GM12878 (cell line): ENCODE results near the gene IL36A. TPM values are rescaled to one million over a fixed set of nuclear protein-coding genes. Genes with fewer than 3 reads are reported as not detected.

Experiments used
- ATAC-seq: fragments of 200-7000 bp; cut with Tn5 transposase; 3 replicates; pipeline ENCODE4 v1.9.1; 2020; ENCODE audit warnings: mild to moderate bottlenecking, moderate library complexity
- BruUV-seq: library from RNA; stranded (reverse); fragments of 400-500 nt; replicated peaks from 2 replicates; lab custom pipeline; 2021; lab: Mats Ljungman, UMichigan
- CTCF ChIA-PET: fragments of 300-600 bp; sonication (Branson Sonifier 250); formaldehyde crosslinking; extraction: SDS; loops from one replicate; lab custom pipeline; 2021; ENCODE audit warnings: inconsistent platforms; lab: Yijun Ruan, JAX
- POLR2A ChIA-PET: fragments of 350-600 bp; formaldehyde crosslinking; extraction: SDS; loops from one replicate; lab custom pipeline; 2021; ENCODE audit warnings: inconsistent platforms; lab: Charles Lee
- RAD21 ChIA-PET: fragments of 300-600 bp; sonication (Branson Sonifier 250); formaldehyde crosslinking; loops from one replicate; lab custom pipeline; 2023; ENCODE audit warnings: antibody characterized with exemption; ENCODE audit not compliant: unreplicated experiment; lab: Charles Lee
- SMC1A ChIA-PET: fragments of 300-600 bp; sonication (Branson Sonifier 250); formaldehyde crosslinking; loops from one replicate; lab custom pipeline; 2023; ENCODE audit not compliant: unreplicated experiment, uncharacterized antibody; lab: Charles Lee
- DNase-seq: peaks from one replicate; pipeline ENCODE4 v3.0.0-alpha.2; 2011; ENCODE audit warnings: low read depth, low spot score
- FAIRE-seq: peaks from 3 replicates; lab custom pipeline; 2011; peaks lifted over from hg19 to GRCh38; lab: Jason Lieb, UNC
- H2AFZ ChIP-seq: 2 replicates; pipeline ENCODE4 v1.6.0; 2011; ENCODE audit warnings: low read depth, low read length, control low read depth; ENCODE audit not compliant: control insufficient read depth
- H3K27ac ChIP-seq: 2 replicates; pipeline ENCODE4 v1.5.1; 2011; ENCODE audit warnings: control low read depth; ENCODE audit not compliant: control insufficient read depth, insufficient read depth
- H3K27me3 ChIP-seq, 2 experiments: replicated peaks in 1 of 2; 2 replicates each; pipeline versions ENCODE4 v1.6.0 to v1.6.1; 2011; ENCODE audit warnings: low read length in 1 of 2; ENCODE audit not compliant: control insufficient read depth in 2 of 2, insufficient read depth in 2 of 2
- H3K36me3 ChIP-seq, 2 experiments: 2 replicates each; pipeline ENCODE4 v1.5.1; 2011; ENCODE audit warnings: low read length in 1 of 2; ENCODE audit not compliant: control insufficient read depth in 2 of 2, insufficient read depth in 2 of 2
- H3K4me1 ChIP-seq: 2 replicates; pipeline ENCODE4 v1.6.1; 2011; ENCODE audit warnings: mild to moderate bottlenecking, low read length, moderate library complexity, mixed read lengths; ENCODE audit not compliant: control insufficient read depth, insufficient read depth
- H3K4me2 ChIP-seq: 2 replicates; pipeline ENCODE4 v1.6.0; 2011; ENCODE audit warnings: control low read depth; ENCODE audit not compliant: control insufficient read depth, insufficient read depth
- H3K4me3 ChIP-seq: fragments of 200-600 bp; sonication (generic); 2 replicates; pipeline ENCODE4 v1.5.1; 2016
- H3K79me2 ChIP-seq: 2 replicates; pipeline ENCODE4 v1.6.0; 2011; ENCODE audit warnings: low read length; ENCODE audit not compliant: control insufficient read depth, insufficient read depth
- H3K9ac ChIP-seq: 2 replicates; pipeline ENCODE4 v1.8.0; 2011; ENCODE audit warnings: low read length, control low read depth, mixed read lengths; ENCODE audit not compliant: control insufficient read depth, insufficient read depth
- H3K9me3 ChIP-seq: replicated peaks from 3 replicates; pipeline ENCODE4 v1.5.1; 2011; ENCODE audit warnings: mild to moderate bottlenecking, low read length; ENCODE audit not compliant: control insufficient read depth, insufficient read depth
- H4K20me1 ChIP-seq: 2 replicates; pipeline ENCODE4 v1.6.0; 2011; ENCODE audit not compliant: control insufficient read depth, insufficient read depth
- BHLHE40 ChIP-seq, 2 experiments: fragments of 450-650 bp in 1 of 2; IDR thresholded peaks; 2 replicates each; pipeline ENCODE4 v1.6.1; 2011 to 2017; ENCODE audit warnings: low read depth in 2 of 2, borderline replicate concordance in 1 of 2, improper control_type of control experiment in 1 of 2, low read length in 1 of 2, mild to moderate bottlenecking in 1 of 2
- CBX3 ChIP-seq: fragments of 200-600 bp; sonication (generic); IDR thresholded peaks from 2 replicates; pipeline ENCODE4 v1.6.1; 2016; ENCODE audit warnings: low read depth, borderline replicate concordance
- CEBPB ChIP-seq, 2 experiments: fragments of 150-350 bp in 1 of 2; IDR thresholded peaks; 2 replicates each; pipeline ENCODE4 v1.6.1; 2012 to 2014; ENCODE audit warnings: low read depth in 2 of 2, low read length in 2 of 2, borderline replicate concordance in 1 of 2, inconsistent platforms in 1 of 2
- FOXK2 ChIP-seq: fragments of 450-650 bp; IDR thresholded peaks from 2 replicates; pipeline ENCODE4 v1.6.1; 2017; ENCODE audit warnings: mild to moderate bottlenecking, moderate library complexity
- HDAC6 ChIP-seq: fragments of 200-600 bp; sonication (generic); IDR thresholded peaks from one replicate; pipeline ENCODE4 v1.8.0; 2017; ENCODE audit warnings: antibody characterized with exemption; ENCODE audit not compliant: unreplicated experiment
- HSF1 ChIP-seq: fragments of 150-350 bp; IDR thresholded peaks from 2 replicates; pipeline ENCODE4 v1.6.1; 2014; ENCODE audit warnings: mild to moderate bottlenecking, low read depth, low read length
- NFXL1 ChIP-seq: fragments of 450-650 bp; IDR thresholded peaks from 2 replicates; pipeline ENCODE4 v1.6.1; 2017; ENCODE audit warnings: antibody characterized with exemption, mild to moderate bottlenecking, borderline replicate concordance
- NKRF ChIP-seq: fragments of 450-650 bp; conservative IDR thresholded peaks from 2 replicates; pipeline ENCODE4 v1.6.1; 2017; ENCODE audit warnings: mild to moderate bottlenecking, moderate library complexity
- POLR2AphosphoS2 ChIP-seq: IDR thresholded peaks from 2 replicates; pipeline ENCODE4 v1.6.1; 2011; ENCODE audit warnings: low read depth, mild to moderate bottlenecking, low read length, improper control_type of control experiment, moderate library complexity
- RELB ChIP-seq: fragments of 450-650 bp; IDR thresholded peaks from 2 replicates; pipeline ENCODE4 v1.6.1; 2017; ENCODE audit warnings: low read depth, mild to moderate bottlenecking, moderate library complexity
- YY1 ChIP-seq: IDR thresholded peaks from 2 replicates; pipeline ENCODE4 v1.6.1; 2011; ENCODE audit warnings: low read depth, mild to moderate bottlenecking, low read length
- ZNF274 ChIP-seq: IDR thresholded peaks from one replicate; pipeline ENCODE4 v1.8.0; 2011; ENCODE audit not compliant: insufficient read length, insufficient read depth
- ZNF384 ChIP-seq: IDR thresholded peaks from 2 replicates; pipeline ENCODE4 v1.6.1; 2012; ENCODE audit warnings: low read depth, mild to moderate bottlenecking, low read length, improper control_type of control experiment, borderline replicate concordance
- WGBS: methylation state at CpG from one replicate; pipeline ENCODE4 v1.1.6; 2016; ENCODE audit warnings: low lambda C conversion rate; ENCODE audit not compliant: insufficient replicate concordance, insufficient coverage; ENCODE audit errors: missing lambda C conversion rate; 5-methylcytosine and 5-hydroxymethylcytosine counted together
- in situ Hi-C: fragments of 300-500 bp; cut with MboI; formaldehyde crosslinking; loops from 9 replicates; pipeline ENCODE4 v1.14.3; 2018; ENCODE audit warnings: mixed read lengths
- intact Hi-C: fragments of 100-400 bp; cut with micrococcal nuclease; formaldehyde crosslinking; loops from one replicate; pipeline ENCODE4 v1.14.2; 2022; ENCODE audit not compliant: unreplicated experiment
- polyA plus RNA-seq, 11 experiments: library from polyadenylated mRNA; depleted of rRNA in 4 of 11; unstranded in 6 of 11; stranded (reverse) in 5 of 11; fragments of >200 nt; fragmentation: Nextera tagmentation in 4 of 11; fragmentation: Illumina TruSeq in 1 of 11; extraction: Ambion mirVana in 4 of 11; extraction: Trizol in 1 of 11; gene quantifications; 1 replicate in 1 of 11; 2 replicates in 10 of 11; pipeline versions ENCODE4 v1.2.1 to v1.2.3, GENCODE V29; 2011 to 2016; ENCODE audit warnings: inconsistent platforms in 2 of 11, missing spikeins in 2 of 11, low read depth in 1 of 11
- total RNA-seq, 4 experiments: library from RNA; depleted of rRNA in 3 of 4; stranded (reverse); fragments of >200 nt in 3 of 4; fragmentation: Illumina TruSeq in 1 of 4; extraction: Trizol in 1 of 4; gene quantifications; 2 replicates each; pipeline versions ENCODE4 v1.2.1 to v1.2.3, GENCODE V29; 2013 to 2021
- TF ChIP-seq, protein P1 (sequence below): fragments of 450-650 bp; IDR thresholded peaks from 2 replicates; pipeline ENCODE4 v1.6.1; 2018; ENCODE audit warnings: borderline replicate concordance, mild to moderate bottlenecking; ENCODE audit not compliant: partially characterized antibody
- TF ChIP-seq, protein P2 (sequence below): IDR thresholded peaks from 2 replicates; pipeline ENCODE4 v1.6.1; 2012; ENCODE audit warnings: low read depth, low read length, improper control_type of control experiment

Gene IL36A
- total and polyA plus RNA-seq, 10 of the 15 experiments (the other 5 are each of a cell fraction or from before 2014, with no cell fraction given) = not detected

DNA sequence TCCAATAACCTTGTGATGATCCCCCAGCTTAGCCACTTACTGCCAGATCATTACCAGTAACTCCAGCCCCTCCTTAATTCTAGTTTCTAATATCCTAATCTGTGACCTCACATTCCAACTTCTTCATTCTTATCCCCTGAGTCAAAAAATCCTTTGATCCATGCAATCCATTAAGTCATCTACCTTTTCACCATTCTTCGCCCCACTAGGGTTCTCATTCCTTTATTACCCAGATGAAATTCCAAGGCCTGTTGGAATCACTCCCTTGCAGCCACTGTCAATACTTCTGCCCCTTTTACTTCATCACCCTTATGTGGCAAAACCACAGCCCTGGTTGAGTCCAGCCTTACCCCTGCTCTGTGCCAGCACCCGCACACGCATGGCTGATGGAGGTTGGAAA, 47.7 kb upstream of the IL36A start:
- 66% methylated on average over 3 of the region's 3 CpGs for WGBS
- intact Hi-C loops = loop anchor here (5.0 kb wide), 1 partner anchor 355 kb away; no protein-coding TSS in a partner anchor
- POLR2A ChIA-PET = no interaction called here
- CTCF ChIA-PET = no interaction called here
- no peaks in the 10 kb centered on the region for H3K36me3 ChIP-seq
- no peak overlapping the region for H2AFZ ChIP-seq
- SMC1A ChIA-PET = no interaction called here
- H4K20me1 ChIP-seq = no peaks in the 10 kb centered on the region
- H3K4me3 ChIP-seq = no peak overlapping the region
- in situ Hi-C loops = loop anchor here (10.0 kb wide), 1 partner anchor 343 kb away; no protein-coding TSS in a partner anchor
- ATAC-seq = no peak
- DNase-seq = no peak
- no peak overlapping the region for H3K9ac ChIP-seq
- H3K27me3 ChIP-seq = peaks cover 0 to 5% of the 10 kb centered on the region in 2 experiments; a peak in 2 of 4 replicates
- RAD21 ChIA-PET = no interaction called here
- no peak overlapping the region for H3K27ac ChIP-seq
- no peaks in the 10 kb centered on the region for H3K4me1 ChIP-seq
- H3K79me2 ChIP-seq = no peaks in the 10 kb centered on the region
- FAIRE-seq = no peak
- H3K9me3 ChIP-seq = no peaks in the 10 kb centered on the region
- no TSS peak for BruUV-seq
- no peak overlapping the region for H3K4me2 ChIP-seq
- TF ChIP-seq POLR2AphosphoS2 (no peak), CEBPB (IDR thresholded peaks at IDR 0.05; ENCODE audit: borderline replicate concordance in 1 of 2, low read depth in 2 of 2, low read length in 2 of 2) (no peak), BHLHE40 (IDR thresholded peaks at IDR 0.05; ENCODE audit: borderline replicate concordance in 1 of 2, low read depth in 2 of 2, low read length in 1 of 2) (no peak), RELB (no peak), ZNF274 (no peak), NFXL1 (no peak), FOXK2 (no peak), HSF1 (no peak), CBX3 (no peak), HDAC6 (no peak), ZNF384 (no peak), NKRF (no peak), YY1 (no peak)
- TF ChIP-seq, protein P1, sequence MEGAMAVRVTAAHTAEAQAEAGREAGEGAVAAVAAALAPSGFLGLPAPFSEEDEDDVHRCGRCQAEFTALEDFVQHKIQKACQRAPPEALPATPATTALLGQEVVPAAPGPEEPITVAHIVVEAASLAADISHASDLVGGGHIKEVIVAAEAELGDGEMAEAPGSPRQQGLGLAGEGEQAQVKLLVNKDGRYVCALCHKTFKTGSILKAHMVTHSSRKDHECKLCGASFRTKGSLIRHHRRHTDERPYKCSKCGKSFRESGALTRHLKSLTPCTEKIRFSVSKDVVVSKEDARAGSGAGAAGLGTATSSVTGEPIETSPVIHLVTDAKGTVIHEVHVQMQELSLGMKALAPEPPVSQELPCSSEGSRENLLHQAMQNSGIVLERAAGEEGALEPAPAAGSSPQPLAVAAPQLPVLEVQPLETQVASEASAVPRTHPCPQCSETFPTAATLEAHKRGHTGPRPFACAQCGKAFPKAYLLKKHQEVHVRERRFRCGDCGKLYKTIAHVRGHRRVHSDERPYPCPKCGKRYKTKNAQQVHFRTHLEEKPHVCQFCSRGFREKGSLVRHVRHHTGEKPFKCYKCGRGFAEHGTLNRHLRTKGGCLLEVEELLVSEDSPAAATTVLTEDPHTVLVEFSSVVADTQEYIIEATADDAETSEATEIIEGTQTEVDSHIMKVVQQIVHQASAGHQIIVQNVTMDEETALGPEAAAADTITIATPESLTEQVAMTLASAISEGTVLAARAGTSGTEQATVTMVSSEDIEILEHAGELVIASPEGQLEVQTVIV = no peak
- TF ChIP-seq, protein P2, sequence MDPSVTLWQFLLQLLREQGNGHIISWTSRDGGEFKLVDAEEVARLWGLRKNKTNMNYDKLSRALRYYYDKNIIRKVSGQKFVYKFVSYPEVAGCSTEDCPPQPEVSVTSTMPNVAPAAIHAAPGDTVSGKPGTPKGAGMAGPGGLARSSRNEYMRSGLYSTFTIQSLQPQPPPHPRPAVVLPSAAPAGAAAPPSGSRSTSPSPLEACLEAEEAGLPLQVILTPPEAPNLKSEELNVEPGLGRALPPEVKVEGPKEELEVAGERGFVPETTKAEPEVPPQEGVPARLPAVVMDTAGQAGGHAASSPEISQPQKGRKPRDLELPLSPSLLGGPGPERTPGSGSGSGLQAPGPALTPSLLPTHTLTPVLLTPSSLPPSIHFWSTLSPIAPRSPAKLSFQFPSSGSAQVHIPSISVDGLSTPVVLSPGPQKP = no peak
